Hepatocyte (in vitro differentiated cells): ENCODE data around the gene RAB5IF.

ENCODE experiments used
- CTCF ChIP-seq: fragments of 200-600 bp; sonication (generic); IDR thresholded peaks from 2 replicates; pipeline ENCODE4 v1.5.1; 2016; ENCODE audit warnings: antibody characterized with exemption, mild to moderate bottlenecking; ENCODE audit not compliant: poor library complexity
- EZH2 ChIP-seq: fragments of 200-600 bp; sonication (generic); IDR thresholded peaks from 2 replicates; pipeline ENCODE4 v1.6.1; 2016; ENCODE audit warnings: antibody characterized with exemption, mild to moderate bottlenecking, borderline replicate concordance

- no peak for TF ChIP-seq CTCF
- no peak for TF ChIP-seq EZH2
These were observed 35.9 kb downstream of the RAB5IF start for GRCh38 chr20:36641506-36641843.
